Measurements from ENCODE around the gene SMYD1.

SMYD1 gene

DNA sequence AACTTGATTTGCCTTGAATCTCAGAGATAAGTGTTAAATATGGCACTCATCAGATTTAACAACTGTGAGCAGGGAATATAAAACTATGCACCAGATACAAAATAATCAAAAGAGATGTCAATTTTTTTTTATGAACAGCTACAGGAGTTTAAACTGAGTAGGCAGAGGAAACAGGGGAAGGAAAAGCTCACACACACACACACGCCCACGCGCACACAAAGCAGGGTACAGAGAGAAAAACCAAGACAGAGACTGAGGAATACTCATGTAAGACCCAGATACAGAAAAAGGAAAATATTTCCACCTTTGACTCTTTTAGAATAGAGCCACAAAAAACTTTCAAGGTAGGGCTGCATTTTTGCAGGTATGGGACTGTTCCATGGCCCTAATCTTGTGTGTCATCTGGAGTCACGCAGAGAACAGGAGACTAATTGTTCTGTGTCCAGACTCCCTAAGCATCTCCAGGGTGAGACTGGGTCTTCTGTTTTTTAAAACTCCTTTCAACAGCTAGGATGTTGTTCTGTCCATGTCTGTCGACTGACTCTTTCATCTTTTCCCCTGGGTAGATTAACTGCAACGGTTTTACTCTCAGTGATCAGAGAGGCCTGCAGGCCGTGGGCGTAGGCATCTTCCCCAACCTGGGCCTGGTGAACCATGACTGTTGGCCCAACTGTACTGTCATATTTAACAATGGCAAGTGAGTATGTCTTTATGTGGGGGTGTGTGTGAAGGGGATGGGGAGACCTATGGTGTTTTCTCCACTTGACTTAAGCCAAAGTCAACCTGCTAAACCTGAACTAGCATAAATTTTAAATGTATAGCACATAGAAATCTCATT, 23.0 kb downstream of the SMYD1 start:
- DNase-seq: no peak

DNA sequence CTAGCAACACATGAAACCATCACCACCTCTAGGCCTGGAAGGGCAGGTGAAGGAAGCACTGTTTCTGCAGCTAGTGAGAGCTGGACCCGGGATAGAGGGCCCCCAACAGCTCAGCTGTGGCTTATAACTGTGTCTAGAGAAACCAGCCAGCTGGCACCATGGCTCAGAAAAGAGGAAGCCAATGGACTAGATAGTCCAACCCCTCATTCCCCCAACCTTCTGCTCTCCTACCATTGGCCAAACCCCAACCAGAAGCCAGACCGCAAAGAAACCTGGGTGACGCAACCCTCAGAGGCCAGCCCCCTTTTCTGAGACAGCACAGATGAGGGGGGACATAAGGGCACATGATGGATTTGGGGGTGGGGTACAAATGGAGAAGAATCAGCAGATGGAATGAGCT, 24.3 kb downstream of the SMYD1 start:
- DNase-seq: no peak

DNA sequence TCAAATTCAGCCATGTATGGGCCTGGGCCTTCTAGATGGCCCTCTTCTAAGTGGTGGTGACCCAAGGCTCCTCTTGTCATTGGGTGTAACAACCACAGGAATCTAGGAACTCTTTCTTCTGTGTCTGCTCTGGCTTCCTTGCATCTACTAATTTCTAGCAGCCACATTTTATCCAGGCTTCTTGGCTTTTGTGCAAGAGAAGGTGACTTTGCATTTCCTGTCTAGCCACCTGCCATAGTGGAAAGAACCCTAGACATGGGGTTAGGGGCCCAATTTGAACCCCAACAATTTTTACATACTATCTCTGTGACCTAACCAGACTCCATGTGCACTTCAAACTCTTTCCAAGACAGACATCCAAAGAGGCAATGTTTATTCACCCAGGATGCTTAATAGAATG, 25.1 kb downstream of the SMYD1 start:
- no peak for DNase-seq

DNA sequence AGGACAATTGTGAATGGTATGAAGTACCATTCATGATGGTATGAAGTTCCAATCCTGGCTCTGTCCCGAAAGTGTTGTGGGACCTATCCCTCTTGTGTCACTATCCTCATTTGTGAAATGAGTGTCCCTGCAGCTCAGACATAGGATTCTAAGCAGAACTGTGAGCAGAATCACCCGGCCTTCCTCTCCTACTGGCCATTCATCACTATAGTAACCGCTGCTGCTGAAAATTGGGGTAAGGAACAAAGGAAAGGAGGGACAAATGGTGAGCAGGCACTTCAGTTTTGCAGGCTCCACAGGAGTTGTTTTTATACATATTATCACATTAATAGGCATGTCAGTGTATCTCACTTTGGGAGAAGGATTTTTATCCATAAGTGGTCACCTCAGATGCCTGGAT, 27.4 kb downstream of the SMYD1 start:
- no peak for DNase-seq

DNA sequence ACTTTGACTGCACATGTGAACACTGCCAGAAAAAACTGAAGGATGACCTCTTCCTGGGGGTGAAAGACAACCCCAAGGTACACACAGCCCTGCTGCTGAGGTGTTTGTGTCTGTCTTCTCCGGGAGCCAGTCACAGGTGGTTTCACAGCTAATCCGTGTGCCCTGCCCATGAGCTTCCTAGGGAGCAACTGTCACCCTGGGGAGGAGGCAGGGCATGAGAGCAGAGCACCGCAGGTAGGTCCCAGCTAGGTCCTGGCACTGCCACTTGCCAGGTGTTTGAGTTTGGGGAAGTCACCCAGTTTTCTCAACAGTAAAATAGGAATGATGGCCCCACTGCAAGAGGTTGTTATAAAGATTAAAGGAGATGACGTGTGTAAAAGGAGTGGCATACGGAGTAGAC, 29.1 kb downstream of the SMYD1 start:
- DNase-seq: no peak

DNA sequence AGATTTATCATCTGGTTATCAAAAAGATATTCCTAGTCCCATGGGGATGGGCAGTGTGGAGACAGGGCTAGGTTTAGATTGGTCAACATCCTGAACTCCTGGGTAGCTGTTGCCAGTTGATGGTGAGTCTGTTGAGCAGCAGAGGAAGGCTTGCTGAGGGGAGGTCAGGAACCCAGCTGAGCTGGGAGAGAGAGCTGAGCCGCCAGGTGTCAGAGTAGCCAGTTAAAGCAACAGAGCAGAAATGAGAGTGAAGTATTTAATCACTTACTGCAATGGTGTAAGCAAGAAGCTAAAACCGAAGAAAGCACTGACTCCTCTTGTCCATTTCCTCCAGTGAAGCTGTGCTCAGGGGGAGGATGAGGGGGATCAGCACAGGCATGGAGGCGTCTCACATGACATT, 29.6 kb downstream of the SMYD1 start:
- no peak for DNase-seq

GRCh38 chr2:88097891-88098557, 30.4 kb downstream of the SMYD1 start:
- DNase-seq: no peak

DNA sequence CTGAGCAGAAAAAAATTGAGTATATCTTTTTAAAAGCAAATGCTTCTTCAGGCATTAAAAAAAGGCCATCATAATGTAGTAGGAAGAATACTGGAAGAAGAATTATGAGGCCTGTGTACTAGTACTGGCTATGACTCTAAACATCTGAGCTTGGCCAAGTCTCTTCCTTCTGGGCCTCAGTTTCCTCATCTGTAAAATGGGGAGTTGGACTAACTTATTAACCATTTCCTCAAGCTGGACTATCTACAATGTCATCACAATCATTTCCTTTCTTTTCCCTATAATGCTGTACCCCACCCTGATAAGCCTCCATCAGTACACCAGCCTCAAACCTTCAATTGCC, 30.9 kb downstream of the SMYD1 start:
- DNase-seq: no peak

GRCh38 chr2:88099798-88100488, 32.3 kb downstream of the SMYD1 start:
- no peak for DNase-seq

DNA sequence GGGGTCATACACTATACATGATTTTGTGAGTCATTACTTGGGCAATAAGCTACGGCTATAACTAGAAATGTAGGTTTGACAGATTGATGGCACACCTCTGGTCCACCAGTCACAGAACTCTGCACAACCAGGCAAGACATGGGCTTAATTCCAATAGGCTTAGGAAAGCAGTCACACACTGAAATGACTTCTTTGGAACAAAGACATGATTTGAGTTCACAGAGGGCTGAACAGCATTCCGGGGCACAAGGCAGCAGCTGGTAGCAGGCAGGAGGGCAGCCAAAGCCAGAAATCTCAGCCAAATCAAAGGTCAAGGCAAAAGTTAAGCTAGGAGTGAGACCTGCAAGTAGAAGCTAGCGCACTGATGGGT, 32.8 kb downstream of the SMYD1 start:
- no peak for DNase-seq

DNA sequence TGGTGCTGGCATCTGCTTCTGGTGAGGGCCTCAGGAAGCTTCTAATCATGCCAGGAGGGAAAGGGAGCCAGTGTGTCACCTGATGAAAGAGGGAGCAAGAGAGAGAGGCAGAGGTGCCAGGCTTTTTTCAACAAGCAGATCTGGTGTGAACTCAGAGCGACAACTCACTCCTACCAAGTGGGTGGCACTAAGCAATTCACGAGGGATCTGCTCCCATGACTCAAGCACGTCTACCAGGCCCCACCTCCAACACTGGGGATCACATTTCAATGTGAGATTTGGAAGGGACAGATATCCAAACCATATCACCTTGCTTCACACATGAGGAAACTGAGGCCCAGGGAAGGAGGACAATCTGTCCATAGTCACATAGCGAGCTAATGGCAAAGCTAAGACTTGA, 41.2 kb downstream of the SMYD1 start:
- DNase-seq: no peak

DNA sequence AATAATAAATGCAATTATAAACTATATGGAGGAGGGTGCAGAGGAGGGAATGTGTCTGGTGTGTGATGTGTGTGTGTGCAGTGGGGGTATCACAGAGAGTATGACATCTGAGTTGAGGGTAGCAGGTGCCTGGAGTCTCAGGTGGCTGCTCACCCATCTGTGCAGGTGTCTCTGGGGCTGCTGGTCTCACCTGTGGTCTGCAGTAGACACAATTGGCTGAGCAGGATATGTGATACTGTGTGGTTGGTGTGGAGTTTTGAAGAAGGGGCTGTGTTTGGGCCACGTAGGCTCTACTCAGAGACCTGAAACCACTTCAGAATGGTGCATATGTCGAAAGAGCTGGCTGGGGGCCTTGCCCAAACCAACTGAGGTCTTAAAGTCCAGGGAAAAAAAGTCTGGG, 43.2 kb downstream of the SMYD1 start:
- DNase-seq: no peak

DNA sequence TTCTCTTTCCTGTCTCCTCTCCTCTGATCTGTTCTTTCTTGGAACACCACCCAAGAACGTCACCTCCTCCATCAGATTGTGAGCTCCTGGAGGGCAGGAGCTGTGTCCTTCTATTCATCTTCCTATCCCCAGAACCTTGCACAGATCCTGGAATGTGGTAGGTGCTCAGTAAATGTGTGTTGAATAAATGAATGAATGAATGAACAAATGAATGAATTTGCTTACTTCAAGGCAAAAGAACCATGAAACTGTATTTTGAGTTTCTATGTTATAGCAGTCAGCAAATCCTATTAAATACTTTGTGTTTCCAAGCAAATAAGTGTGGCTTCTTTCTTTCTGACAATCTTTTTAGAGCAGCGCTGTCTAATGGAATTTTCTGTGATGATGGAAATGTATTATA, 45.4 kb downstream of the SMYD1 start:
- DNase-seq: no peak

GRCh38 chr2:88114889-88115288, 47.3 kb downstream of the SMYD1 start:
- no peak for DNase-seq

DNA sequence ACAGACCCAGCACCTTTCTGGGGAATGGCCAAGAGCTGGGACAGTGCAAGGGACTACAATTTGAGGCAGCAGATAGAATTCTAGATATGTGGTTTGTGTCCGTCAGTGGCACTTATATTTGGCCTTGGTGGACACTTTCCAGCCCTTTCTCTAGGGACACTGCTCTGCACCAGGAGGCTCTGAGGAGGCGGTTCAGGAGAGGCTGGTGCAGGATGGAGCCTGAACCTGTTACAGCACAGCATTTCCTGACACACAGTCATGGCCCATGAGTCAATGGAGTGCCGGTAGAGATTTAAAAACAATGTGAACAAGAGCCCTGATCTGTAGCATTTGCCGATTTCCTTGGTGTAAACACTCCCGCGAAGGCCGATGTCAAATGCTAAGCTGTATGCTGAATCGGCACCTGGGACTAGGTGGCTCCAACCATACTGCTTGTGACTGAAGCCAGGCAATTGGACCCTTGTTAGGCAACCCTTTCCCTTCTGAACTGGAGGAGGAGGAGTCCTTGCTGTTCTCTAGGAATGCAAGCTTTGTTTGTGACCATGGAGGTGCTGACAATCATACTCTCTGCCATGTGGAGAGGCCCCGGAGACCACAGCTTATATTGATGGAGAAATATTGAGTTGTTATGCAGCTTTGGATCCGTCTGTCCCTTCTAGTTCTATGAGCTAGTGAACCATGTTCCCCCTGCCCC, 48.3 kb downstream of the SMYD1 start:
- DNase-seq: no peak

DNA sequence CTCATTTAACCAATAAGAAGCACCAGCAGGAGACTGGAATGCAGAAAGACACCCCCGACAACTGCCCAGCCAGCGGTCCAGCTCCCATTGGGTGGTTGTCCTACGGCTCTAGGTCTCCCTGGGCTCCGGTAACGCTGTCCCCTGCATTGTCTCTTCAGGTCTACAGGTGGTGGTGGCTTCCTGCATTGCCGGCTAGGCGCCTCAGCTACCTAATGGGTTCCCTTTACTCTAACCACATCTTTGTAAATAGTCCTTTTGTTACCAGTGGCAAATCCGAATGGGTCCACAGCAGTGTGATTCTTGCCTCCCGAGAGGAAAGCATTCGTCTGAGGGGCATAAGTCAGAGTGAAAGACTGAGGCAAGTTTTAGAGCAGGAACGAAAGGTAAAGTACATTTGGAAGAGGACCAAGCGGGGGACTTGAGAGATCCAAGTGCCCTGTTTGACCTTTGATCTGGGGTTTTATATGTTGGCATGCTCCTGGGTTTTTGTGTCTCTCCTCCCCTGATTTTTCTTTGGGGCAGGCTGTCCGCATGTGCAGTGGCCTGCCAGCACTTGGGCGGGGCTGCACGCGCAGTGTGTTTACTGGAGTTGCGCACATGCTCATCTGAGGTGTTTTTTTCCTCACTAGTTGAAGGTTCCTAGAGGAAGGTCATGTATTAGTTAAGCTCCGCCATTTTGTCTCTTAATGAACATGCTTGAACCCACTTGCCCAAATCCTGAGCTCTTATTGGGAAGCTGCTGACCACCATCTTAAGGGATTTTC, 49.2 kb downstream of the SMYD1 start:
- no peak for DNase-seq

DNA sequence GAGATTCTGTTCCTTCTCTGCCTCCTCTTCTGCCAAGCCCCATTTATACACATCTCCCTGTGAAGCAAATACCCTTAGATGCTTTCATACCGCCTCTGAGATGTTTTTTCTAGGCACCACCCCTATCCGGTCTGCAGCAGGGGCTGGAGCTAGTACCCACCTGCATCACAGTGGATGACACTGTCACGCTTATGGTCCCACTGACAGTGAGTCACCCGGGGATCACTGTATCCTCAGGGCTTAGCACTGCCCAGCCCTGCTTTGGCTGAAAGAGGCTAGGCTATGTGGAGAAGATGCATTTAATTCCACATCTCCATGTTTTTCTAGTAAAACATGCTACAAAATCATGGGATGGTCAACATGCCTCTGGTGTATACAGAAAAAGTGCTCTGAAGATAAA, 50.3 kb downstream of the SMYD1 start:
- no peak for DNase-seq

DNA sequence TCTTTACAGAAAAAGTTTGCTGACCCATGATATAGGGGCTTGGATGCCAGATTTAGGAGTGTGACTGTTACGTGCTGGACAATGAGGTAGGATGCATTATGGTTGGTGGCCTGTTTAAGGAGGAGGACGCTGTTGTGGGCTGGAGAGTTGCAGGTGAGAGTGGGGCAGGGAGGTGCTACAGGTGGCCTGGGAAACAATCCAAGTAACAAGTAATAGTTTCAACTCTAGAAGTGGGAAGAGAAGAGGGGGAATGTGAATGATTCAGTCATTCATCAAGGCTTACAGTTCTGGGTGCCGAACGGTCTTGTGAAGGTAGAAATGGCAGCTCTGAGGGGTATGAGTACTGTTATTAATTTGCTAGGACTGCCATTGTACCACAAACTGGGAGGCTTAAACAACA, 54.1 kb downstream of the SMYD1 start:
- no peak for DNase-seq

GRCh38 chr2:88122141-88122884, 54.7 kb downstream of the SMYD1 start:
- no peak for DNase-seq

DNA sequence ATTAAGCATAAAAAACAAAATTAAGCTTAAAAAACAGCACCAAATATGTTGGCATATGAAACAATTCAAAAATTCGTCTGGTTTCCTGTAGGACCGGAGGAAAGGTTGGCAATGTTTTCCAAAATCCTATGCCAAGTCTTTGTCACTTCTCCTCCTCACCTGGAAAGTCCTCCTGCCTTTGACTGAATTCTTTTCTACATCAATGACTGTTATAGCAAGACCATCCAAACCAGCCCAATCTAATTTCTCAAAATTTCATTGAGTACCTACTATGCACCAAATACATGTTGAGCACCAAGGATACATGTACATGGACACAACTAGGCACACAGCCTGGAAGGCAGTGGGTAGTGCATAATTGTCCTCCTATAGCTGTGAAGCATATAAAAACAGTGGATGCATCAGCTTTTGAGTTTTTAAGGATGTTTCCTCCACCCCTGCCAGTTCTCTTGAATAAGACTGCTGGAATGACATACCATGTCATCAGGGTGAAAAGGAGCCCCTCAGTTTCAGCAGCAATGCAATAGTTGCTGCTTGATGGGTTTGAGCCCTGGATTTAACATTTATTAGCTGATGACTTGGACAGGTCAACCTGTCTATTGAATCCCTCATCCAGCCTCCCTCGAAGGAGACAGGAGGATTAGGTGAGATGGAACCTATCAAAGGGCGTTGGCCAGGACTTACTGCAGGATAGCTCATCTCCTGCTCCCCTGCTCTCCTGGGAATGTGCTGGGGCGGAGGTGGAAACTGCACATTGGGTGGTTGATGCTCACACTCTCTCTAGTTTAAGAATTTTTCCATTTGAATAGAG, 55.7 kb downstream of the SMYD1 start:
- no peak for DNase-seq

Measured in CD4-positive, alpha-beta T cell treated with Interferon gamma for 1 hour (primary cell).